KMS-11 (cell line): ENCODE data around the gene NACC1.
"Not testable (repeated sequence)": the region's sequence is repeated elsewhere in the genome, so short reads cannot be mapped to it uniquely, and the experiment has no call there.

Experiments used
- H2AFZ ChIP-seq: fragments of 200-600 bp; sonication (generic); 2 replicates; pipeline ENCODE4 v1.6.1; 2016; ENCODE audit warnings: antibody characterized with exemption, mixed run types, low read depth
- H3K27ac ChIP-seq: fragments of 200-600 bp; sonication (generic); 2 replicates; pipeline ENCODE4 v1.6.1; 2016; ENCODE audit warnings: mild to moderate bottlenecking, mixed run types
- H3K27me3 ChIP-seq: fragments of 200-600 bp; sonication (generic); 2 replicates; pipeline ENCODE4 v1.6.1; 2017; ENCODE audit warnings: mild to moderate bottlenecking, low read depth, mixed run types, moderate library complexity; ENCODE audit not compliant: insufficient read depth
- H3K36me3 ChIP-seq: fragments of 200-600 bp; sonication (generic); 2 replicates; pipeline ENCODE4 v1.6.1; 2017; ENCODE audit warnings: mild to moderate bottlenecking, mixed run types; ENCODE audit not compliant: insufficient read depth
- H3K4me1 ChIP-seq: fragments of 200-600 bp; sonication (generic); 2 replicates; pipeline ENCODE4 v1.6.1; 2016; ENCODE audit warnings: mild to moderate bottlenecking, low read depth, mixed run types; ENCODE audit not compliant: poor library complexity, severe bottlenecking
- H3K4me2 ChIP-seq: fragments of 200-600 bp; sonication (generic); 2 replicates; pipeline ENCODE4 v1.7.0; 2016; ENCODE audit warnings: mild to moderate bottlenecking, mixed run types
- H3K4me3 ChIP-seq: fragments of 200-600 bp; sonication (generic); IDR thresholded peaks from 2 replicates; pipeline ENCODE4 v1.6.1; 2017; ENCODE audit warnings: low read depth, low read length, mixed read lengths; ENCODE audit not compliant: insufficient read depth
- H3K79me2 ChIP-seq: fragments of 200-600 bp; sonication (generic); 2 replicates; pipeline ENCODE4 v1.6.1; 2016; ENCODE audit warnings: low read depth, mixed run types; ENCODE audit not compliant: insufficient read depth
- H3K9ac ChIP-seq: fragments of 200-600 bp; sonication (generic); 2 replicates; pipeline ENCODE4 v1.6.1; 2016; ENCODE audit warnings: mild to moderate bottlenecking, mixed run types
- H4K20me1 ChIP-seq: fragments of 200-600 bp; sonication (generic); 2 replicates; pipeline ENCODE4 v1.6.1; 2016; ENCODE audit warnings: mild to moderate bottlenecking, mixed run types; ENCODE audit not compliant: insufficient read depth
- CTCF ChIP-seq: fragments of 200-600 bp; sonication (generic); conservative IDR thresholded peaks from 2 replicates; pipeline ENCODE4 v1.6.1; 2017; ENCODE audit warnings: low read depth, mild to moderate bottlenecking, antibody characterized with exemption, low read length, moderate library complexity, mixed read lengths

Gene NACC1

DNA sequence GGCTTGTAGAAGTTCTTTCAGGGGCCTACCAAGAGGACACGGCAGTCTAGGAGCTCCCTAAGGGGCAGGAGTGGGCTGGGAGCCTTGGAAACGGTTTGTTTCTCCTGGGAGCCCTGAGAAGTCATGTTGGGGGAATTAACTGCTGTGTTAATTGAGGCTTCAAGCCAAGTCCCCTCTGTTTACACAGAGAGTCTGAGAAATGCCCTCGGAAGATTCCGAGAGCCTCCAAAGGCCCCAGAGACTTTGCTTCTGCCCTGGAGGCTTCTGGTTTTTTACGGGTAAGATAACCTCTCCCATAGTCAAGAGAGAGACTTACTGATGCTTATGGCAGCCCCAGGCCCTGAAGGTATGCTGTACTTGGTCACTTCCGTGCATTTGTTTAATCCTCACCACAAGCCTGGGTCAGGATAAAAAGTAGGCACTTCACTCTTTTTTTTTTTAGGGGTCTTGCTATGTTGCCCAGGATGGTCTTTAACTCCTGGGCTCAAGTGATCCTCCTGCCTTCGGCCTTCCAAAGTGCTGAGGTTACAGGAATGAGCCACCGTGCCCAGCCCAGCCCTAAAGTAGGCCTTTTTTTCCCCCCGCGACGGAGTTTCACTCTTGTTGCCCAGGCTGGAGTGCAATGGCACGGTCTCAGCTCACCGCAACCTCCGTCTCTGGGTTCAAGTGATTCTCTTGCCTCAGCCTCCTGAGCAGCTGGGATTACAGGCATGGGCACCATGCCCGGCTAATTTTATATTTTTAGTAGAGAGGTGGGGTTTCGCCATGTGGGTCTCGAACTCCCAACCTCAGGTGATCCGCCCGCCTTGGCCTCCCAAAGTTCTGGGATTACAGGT is 47.3 kb downstream of the NACC1 start:
- Histone ChIP-seq H3K4me2 (no peak overlapping the region), H3K9ac (no peak overlapping the region), H3K36me3 (no peaks in the 10 kb centered on the region), H3K79me2 (no peaks in the 10 kb centered on the region), H3K4me3 (no peak overlapping the region), H3K27ac (no peak overlapping the region), H3K27me3 (no peaks in the 10 kb centered on the region), H2AFZ (no peak overlapping the region), H3K4me1 (peaks cover 84% of the 10 kb centered on the region), H4K20me1 (no peaks in the 10 kb centered on the region)
- TF ChIP-seq CTCF, result no peak

GRCh38 chr19:13166151-13166550 is 48.1 kb downstream of the NACC1 start:
- H3K4me3 ChIP-seq, H4K20me1 ChIP-seq, H3K27me3 ChIP-seq, H2AFZ ChIP-seq, H3K36me3 ChIP-seq, H3K9ac ChIP-seq, H3K79me2 ChIP-seq, H3K27ac ChIP-seq: not testable (repeated sequence)
- Histone ChIP-seq H3K4me2 (peak overlapping the region; percentile 93; the same call in 1 of the 2 replicates), H3K4me1 (peaks cover 85% of the 10 kb centered on the region)

DNA sequence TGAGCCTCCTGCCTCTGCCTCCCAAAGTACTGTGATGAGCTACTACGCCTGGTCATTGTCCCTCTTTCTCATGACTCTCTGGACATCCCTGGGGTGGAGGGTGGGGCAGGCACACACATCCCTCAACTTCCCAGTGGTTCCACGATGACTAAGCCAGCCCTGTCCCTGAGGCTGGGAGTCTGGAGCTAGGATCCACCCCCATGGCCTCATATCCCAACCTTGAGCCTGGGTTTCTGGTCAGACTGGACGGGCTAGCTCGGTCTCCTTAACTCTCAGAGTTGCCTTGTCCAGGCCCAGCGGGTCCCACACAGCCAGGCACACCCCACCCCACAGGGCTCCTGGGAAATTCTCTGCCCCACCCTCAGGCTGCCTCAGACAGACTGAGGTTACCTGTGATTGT is 51.7 kb downstream of the NACC1 start:
- Histone ChIP-seq H3K27me3 (no peaks in the 10 kb centered on the region), H4K20me1 (no peaks in the 10 kb centered on the region), H3K9ac (no peak overlapping the region), H3K36me3 (no peaks in the 10 kb centered on the region), H2AFZ (no peak overlapping the region), H3K4me1 (peaks cover 63% of the 10 kb centered on the region), H3K4me2 (no peak overlapping the region), H3K27ac (no peak overlapping the region), H3K4me3 (no peak overlapping the region), H3K79me2 (no peaks in the 10 kb centered on the region)
- TF ChIP-seq CTCF, result no peak

DNA sequence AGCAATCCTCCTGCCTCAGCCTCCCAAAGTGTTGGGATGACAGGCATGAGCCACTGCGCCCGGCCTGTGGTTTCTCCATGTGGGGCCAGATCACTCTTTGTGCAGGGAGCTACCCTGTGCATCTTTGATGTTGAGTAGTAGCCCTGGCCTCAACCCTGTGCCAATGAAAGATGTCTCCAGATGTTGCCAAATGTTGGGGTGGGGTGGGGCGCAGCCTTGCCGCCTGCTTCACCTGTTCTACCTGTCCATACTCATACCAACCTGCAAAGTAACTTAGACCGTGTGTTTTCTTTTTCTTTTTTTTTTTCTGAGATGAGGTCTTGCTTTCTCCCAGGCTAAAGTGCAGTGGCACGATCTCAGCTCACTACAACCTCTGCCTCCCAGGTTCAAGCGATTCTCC is 53.1 kb downstream of the NACC1 start:
- H3K27ac ChIP-seq, result no peak overlapping the region

More for the DNA sequence above, 53.1 kb downstream of the NACC1 start:
- Histone ChIP-seq H3K4me3 (no peak overlapping the region), H3K36me3 (no peaks in the 10 kb centered on the region), H2AFZ (no peak overlapping the region), H3K9ac (no peak overlapping the region), H3K4me2 (no peak overlapping the region), H4K20me1 (no peaks in the 10 kb centered on the region), H3K27me3 (no peaks in the 10 kb centered on the region; the same call in 1 of the 2 replicates), H3K4me1 (peaks cover 57% of the 10 kb centered on the region), H3K79me2 (no peaks in the 10 kb centered on the region)
- TF ChIP-seq CTCF, result no peak
